PC-3 (cell line): ENCODE data around the gene RNF215. TPM values are rescaled to one million over a fixed set of nuclear protein-coding genes. Genes with fewer than 3 reads are reported as not detected.

ENCODE experiments used
- ATAC-seq: fragments of 200-7000 bp; cut with Tn5 transposase; 2 replicates; pipeline ENCODE4 v1.9.1; 2020; ENCODE audit warnings: mild to moderate bottlenecking, moderate library complexity
- BruUV-seq: library from RNA; stranded (reverse); fragments of 400-500 nt; replicated peaks from 2 replicates; lab custom pipeline; 2021; lab: Mats Ljungman, UMichigan
- CTCF ChIA-PET: fragments of 300-600 bp; sonication (Branson Sonifier 250); formaldehyde crosslinking; loops from one replicate; lab custom pipeline; 2022; ENCODE audit warnings: antibody characterized with exemption; lab: Charles Lee
- POLR2A ChIA-PET: fragments of 300-600 bp; sonication (Branson Sonifier 250); formaldehyde crosslinking; loops from one replicate; lab custom pipeline; 2022; ENCODE audit warnings: antibody characterized with exemption; ENCODE audit not compliant: unreplicated experiment; lab: Charles Lee
- DNase-seq: peaks from one replicate; pipeline ENCODE4 v3.0.0-alpha.2; 2015
- H2AFZ ChIP-seq: fragments of 300-600 bp; sonication (generic); 2 replicates; pipeline ENCODE4 v1.6.0; 2016; ENCODE audit warnings: antibody characterized with exemption, low read length
- H3F3A ChIP-seq: fragments of 300-600 bp; sonication (generic); one replicate; pipeline ENCODE4 v1.6.0; 2017; ENCODE audit warnings: antibody characterized with exemption, low read length, control low read depth, mild to moderate bottlenecking; ENCODE audit not compliant: unreplicated experiment
- H3K27ac ChIP-seq: fragments of 300-600 bp; sonication (generic); 2 replicates; pipeline ENCODE4 v1.5.1; 2016; ENCODE audit warnings: mild to moderate bottlenecking, low read length
- H3K27me3 ChIP-seq: fragments of 300-600 bp; sonication (generic); 2 replicates; pipeline ENCODE4 v1.6.1; 2016; ENCODE audit warnings: low read length, mixed read lengths
- H3K36me3 ChIP-seq: fragments of 300-600 bp; sonication (generic); 2 replicates; pipeline ENCODE4 v1.6.1; 2016; ENCODE audit warnings: low read depth, mixed run types, low read length, mixed read lengths
- H3K4me1 ChIP-seq: fragments of 300-600 bp; sonication (generic); 2 replicates; pipeline ENCODE4 v1.5.1; 2016; ENCODE audit warnings: low read length; ENCODE audit not compliant: insufficient read depth
- H3K4me2 ChIP-seq: fragments of 300-600 bp; sonication (generic); 2 replicates; pipeline ENCODE4 v1.6.0; 2016; ENCODE audit warnings: low read length
- H3K4me3 ChIP-seq: fragments of 300-600 bp; sonication (generic); 2 replicates; pipeline ENCODE4 v1.5.1; 2016; ENCODE audit warnings: mild to moderate bottlenecking, low read length, mixed read lengths
- H3K79me2 ChIP-seq: fragments of 300-600 bp; sonication (generic); 2 replicates; pipeline ENCODE4 v1.6.1; 2017; ENCODE audit warnings: low read length, mixed read lengths
- H3K9ac ChIP-seq: fragments of 300-600 bp; sonication (generic); 2 replicates; pipeline ENCODE4 v1.6.0; 2016; ENCODE audit warnings: mild to moderate bottlenecking, low read length
- H3K9me2 ChIP-seq: fragments of 300-600 bp; sonication (generic); replicated peaks from 2 replicates; pipeline ENCODE4 v1.6.1; 2016; ENCODE audit warnings: mixed run types, low read length, mixed read lengths
- H3K9me3 ChIP-seq: fragments of 300-600 bp; sonication (generic); 2 replicates; pipeline ENCODE4 v1.6.1; 2016; ENCODE audit warnings: low read length, mixed read lengths
- H4K20me1 ChIP-seq: fragments of 300-600 bp; sonication (generic); 2 replicates; pipeline ENCODE4 v1.6.1; 2016; ENCODE audit warnings: low read length, mixed read lengths
- CTCF ChIP-seq: fragments of 300-600 bp; sonication (generic); conservative IDR thresholded peaks from 2 replicates; pipeline ENCODE4 v1.5.1; 2017; ENCODE audit warnings: antibody characterized with exemption, low read depth, mild to moderate bottlenecking, low read length
- EZH2 ChIP-seq: fragments of 300-600 bp; sonication (generic); IDR thresholded peaks from one replicate; pipeline ENCODE4 v1.6.1; 2017; ENCODE audit warnings: antibody characterized with exemption, mild to moderate bottlenecking, low read length; ENCODE audit not compliant: unreplicated experiment
- EZH2phosphoT487 ChIP-seq: fragments of 300-600 bp; sonication (generic); IDR thresholded peaks from 2 replicates; pipeline ENCODE4 v1.6.1; 2018; ENCODE audit warnings: mild to moderate bottlenecking, antibody characterized with exemption, low read length, borderline replicate concordance
- intact Hi-C: fragments of 100-400 bp; cut with micrococcal nuclease; formaldehyde crosslinking; loops from 2 replicates; pipeline ENCODE4 v1.9.0; 2023
- total RNA-seq: library from RNA; depleted of rRNA; stranded (reverse); fragments of >200 nt; gene quantifications from 2 replicates; pipeline ENCODE4 v1.2.3, GENCODE V29; 2014

The RNF215 gene
- total RNA-seq, 1 experiment from 2014 or later = 22.6 TPM

- peak; percentile 89 for DNase-seq
- BruUV-seq = no TSS peak
- intact Hi-C loops = loop anchor here (1.0 kb wide), 1 partner anchor 35 kb away; no protein-coding TSS in a partner anchor
Measured at GRCh38 chr22:30426388-30427353, 39.5 kb upstream of the RNF215 start.

GRCh38 chr22:30425616-30426387 lies 38.6 kb upstream of the RNF215 start, which contains the start of gene MTFP1:
Gene MTFP1 (plus strand): TSS chr22:30425768. CDS start chr22:30425880, 112 bp downstream.
- no peak for TF ChIP-seq CTCF
- no peak for TF ChIP-seq EZH2
- no peak for TF ChIP-seq EZH2phosphoT487
- DNase-seq (peak; percentile 59), ATAC-seq (peak; percentile 1; the same call in 1 of the 2 replicates)
- no peaks in the 10 kb centered on the region for H4K20me1 ChIP-seq
- H3K4me2 ChIP-seq = peak within 1 kb of the TSS; percentile 83
- H3K9me2 ChIP-seq = no peaks in the 10 kb centered on the region
- intact Hi-C loops = loop anchor here (1.0 kb wide), 1 partner anchor 35 kb away; no protein-coding TSS in a partner anchor
- H2AFZ ChIP-seq = peak within 1 kb of the TSS; percentile 79
- no peaks in the 10 kb centered on the region for H3K27me3 ChIP-seq
- POLR2A ChIA-PET = interaction anchor here (0.6 kb wide), 1 partner anchor 184 kb away, joined by 3 read pairs; no protein-coding TSS in a partner anchor
- no peaks in the 10 kb centered on the region; the same call in 1 of the 2 replicates for H3K36me3 ChIP-seq
- BruUV-seq = TSS peak; percentile 17
- no peaks in the 10 kb centered on the region for H3K9me3 ChIP-seq
- H3K4me3 ChIP-seq = peak within 1 kb of the TSS; percentile 71
- CTCF ChIA-PET = interaction anchor here (0.6 to 1.3 kb wide), 2 partner anchors 38 to 215 kb away, joined by 3 to 6 read pairs; partner anchors contain the start of gene RNF215
- peaks cover 32% of the 10 kb centered on the region for H3K79me2 ChIP-seq
- H3F3A ChIP-seq = no peaks in the 10 kb centered on the region
- peaks cover 47% of the 10 kb centered on the region for H3K4me1 ChIP-seq
- H3K27ac ChIP-seq = peak within 1 kb of the TSS; percentile 95
- peak within 1 kb of the TSS; percentile 88 for H3K9ac ChIP-seq

More at GRCh38 chr22:30426388-30427353, 39.5 kb upstream of the RNF215 start:
- Histone ChIP-seq H3F3A (no peaks in the 10 kb centered on the region), H3K27me3 (no peaks in the 10 kb centered on the region), H3K9me3 (no peaks in the 10 kb centered on the region), H4K20me1 (no peaks in the 10 kb centered on the region), H3K4me2 (peak overlapping the region; percentile 83), H3K27ac (peak overlapping the region; percentile 95), H3K4me3 (peak overlapping the region; percentile 71), H3K36me3 (no peaks in the 10 kb centered on the region; the same call in 1 of the 2 replicates), H3K9me2 (no peaks in the 10 kb centered on the region), H3K79me2 (peaks cover 26% of the 10 kb centered on the region), H3K9ac (peak overlapping the region; percentile 88), H2AFZ (peak overlapping the region; percentile 79), H3K4me1 (peaks cover 38% of the 10 kb centered on the region)
- CTCF ChIA-PET = interaction anchor here (0.6 to 1.3 kb wide), 2 partner anchors 39 to 59 kb away, joined by 3 to 6 read pairs; partner anchors contain the start of gene RNF215
- peak; percentile 9 for ATAC-seq
- POLR2A ChIA-PET = interaction anchor here (0.6 kb wide), 3 partner anchors 181 to 248 kb away, joined by 3 to 10 read pairs (median 3); partner anchors contain the start of gene TCN2
- TF ChIP-seq EZH2phosphoT487 (no peak), EZH2 (no peak), CTCF (peak; percentile 70)
